Suppressor macrophage (primary cell): ENCODE results near the gene CABP4.

Experiments used
- DNase-seq, 4 experiments: peaks; one replicate each; pipeline ENCODE4 v3.0.0-alpha.2; 2020 to 2022
- total RNA-seq, 17 experiments: gene quantifications; one replicate each; lab custom pipeline; 2026; ENCODE audit warnings: mixed read lengths in 6 of 17, inconsistent platforms in 3 of 17; lab: John Stamatoyannopoulos, UW

The CABP4 gene
- 0 to 2.3 (median 0.44) reads per million in 17 experiments for total RNA-seq

DNA sequence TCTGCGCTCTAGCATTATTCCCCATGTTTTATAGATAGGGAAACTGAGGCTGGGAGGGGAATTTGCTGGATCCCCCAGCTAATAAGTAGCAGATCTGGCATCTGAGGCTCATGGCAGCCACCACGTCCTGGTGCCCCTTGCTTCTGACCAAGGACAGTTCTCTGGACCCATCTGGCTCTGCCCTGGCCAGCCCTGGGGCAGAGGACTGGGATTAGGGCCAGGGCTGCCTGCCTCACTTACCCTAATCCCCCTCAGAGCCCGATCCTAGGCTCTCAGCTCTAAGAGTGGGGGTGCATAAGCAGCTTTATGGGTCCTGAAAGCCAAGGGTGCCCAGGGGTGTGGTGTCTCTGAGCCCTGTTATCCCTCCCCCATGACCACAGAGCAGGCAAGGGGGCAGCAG is at the start of gene CABP4:
TSS of gene CABP4 (plus strand) at position 301 of the 400 bp plus-strand sequence. CDS start at position 371, 70 bp downstream.
- no peak for DNase-seq

- DNase-seq, result no peak
Observed at GRCh38 chr11:67405688-67406339, 49.3 kb upstream of the CABP4 start.

GRCh38 chr11:67406420-67406968 is 48.7 kb upstream of the CABP4 start:
- no peak for DNase-seq

DNA sequence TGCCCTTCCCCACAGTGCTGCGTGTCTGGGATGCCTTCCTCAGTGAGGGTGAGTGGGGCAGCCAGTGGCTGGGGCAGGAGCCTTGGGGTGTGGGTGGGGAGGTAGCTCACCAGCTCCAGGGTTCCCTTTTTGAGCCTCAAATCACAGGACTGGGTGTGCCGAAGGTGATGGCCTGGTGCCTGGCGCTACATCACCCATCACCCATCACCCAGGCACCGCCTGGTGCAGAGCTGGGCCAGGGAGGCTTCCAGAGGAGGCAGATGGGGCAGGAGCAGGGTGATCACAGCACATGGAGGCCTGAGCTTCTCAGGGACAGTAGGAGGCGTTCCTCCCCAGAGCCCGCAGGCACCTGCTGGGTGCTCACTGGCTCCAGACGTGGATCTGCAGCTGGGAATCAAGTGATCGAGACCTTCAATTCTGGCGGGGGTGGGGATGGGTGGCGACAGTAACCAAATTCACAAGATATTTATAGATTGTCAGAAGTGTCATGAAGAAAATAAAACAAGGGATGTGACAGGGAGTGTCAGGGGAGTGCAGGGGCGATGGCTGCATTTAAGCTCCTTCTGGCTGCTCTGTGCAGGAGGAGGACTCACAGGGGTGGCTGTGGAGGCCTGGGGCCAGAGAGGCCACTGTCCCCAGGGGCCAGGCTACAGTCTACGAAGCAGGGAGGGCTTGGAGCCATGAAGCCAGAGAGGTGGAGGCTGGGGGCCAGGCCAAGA is 48.0 kb upstream of the CABP4 start:
- peak in 3 of 4 experiments; percentile 25 to 53 (median 38) for DNase-seq

DNA sequence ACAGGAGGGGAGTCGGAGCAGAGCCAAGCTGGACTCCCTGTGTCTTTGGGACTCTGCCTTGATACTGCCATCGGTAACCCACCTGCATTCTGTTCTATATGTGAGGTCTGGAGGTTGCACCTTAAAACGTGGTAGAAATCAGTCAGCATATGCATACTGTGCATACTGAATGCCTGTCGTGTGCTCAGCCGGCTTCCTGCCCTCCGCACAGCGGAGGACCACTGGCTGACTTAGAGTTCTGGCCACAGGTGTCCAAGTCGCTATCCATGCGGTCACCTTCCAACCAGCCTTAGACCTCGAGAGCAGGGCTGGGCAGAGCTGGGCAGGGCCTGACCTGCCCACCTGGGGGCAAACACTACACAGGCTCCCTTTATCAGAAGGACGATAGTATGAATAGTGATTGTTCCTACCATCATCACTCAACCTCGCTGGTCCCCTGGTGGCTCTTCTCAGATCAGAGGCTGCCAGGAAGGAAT is 47.4 kb upstream of the CABP4 start:
- DNase-seq, result no peak

GRCh38 chr11:67408437-67409200 is 46.5 kb upstream of the CABP4 start:
- no peak for DNase-seq

- no peak for DNase-seq
Observed at GRCh38 chr11:67409261-67409666, 45.9 kb upstream of the CABP4 start.

- no peak for DNase-seq
Observed at GRCh38 chr11:67409781-67410368, 45.3 kb upstream of the CABP4 start.

DNA sequence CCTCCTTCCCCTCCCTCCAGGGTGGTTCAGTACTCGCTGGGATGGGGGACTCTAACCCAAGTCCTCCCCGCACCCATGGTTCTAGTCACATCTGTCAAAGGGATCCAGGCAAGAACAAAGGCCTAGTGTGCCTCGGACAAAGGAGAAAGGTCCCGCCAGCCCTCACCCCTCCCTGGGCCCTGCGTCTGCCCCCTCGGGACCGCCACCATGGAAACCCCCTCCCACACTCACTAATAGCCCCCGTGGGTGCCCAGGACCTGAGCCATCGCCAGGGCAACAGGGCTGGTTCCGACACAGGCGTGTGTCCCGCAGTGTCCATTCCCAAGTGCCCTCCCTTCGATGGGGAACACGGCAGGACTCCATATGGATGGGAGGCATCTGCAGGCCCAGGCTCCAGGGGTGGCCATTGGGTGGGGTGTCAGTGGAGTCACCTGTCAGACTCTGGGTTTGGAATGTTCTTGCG is 44.8 kb upstream of the CABP4 start:
- no peak for DNase-seq

DNA sequence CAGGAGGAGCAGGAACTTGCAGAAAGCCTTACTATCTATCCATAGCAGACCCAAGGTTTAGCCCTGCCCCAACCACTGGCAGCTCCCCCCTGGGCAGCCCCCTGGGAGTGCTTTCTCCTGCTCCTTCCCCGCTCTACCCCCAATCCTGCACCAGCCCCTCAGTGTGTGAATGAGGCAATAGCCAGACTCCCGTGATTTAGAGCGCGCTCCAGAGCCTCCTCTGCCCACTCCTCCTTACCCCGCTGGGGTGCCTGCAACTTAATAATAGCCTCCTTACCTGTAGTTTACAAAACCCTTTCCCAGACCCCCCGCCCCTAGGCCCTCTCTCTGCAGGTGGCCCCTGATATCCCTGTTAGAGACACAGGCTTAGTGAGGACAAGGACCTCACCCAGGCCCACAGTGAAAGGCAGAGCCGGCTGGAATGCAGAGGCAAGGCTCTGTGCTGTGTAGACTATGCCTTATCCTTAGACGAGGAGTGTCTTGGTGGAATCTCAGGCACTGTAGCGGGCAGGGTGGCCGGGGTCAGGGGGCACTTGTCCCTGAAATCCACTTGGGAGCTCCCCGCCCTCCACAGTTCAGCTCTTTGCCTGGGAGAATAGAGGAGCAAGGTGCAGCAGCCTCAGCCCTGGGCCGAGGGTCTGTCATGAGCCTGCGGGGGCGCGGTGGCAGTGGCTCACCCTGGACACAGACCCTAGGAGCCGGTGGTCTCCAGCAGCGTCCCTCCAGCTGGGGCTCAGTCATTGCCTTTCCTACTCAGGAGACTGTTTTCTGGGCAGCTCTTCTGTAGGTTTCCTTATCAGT is 44.0 kb upstream of the CABP4 start:
- no peak for DNase-seq

DNA sequence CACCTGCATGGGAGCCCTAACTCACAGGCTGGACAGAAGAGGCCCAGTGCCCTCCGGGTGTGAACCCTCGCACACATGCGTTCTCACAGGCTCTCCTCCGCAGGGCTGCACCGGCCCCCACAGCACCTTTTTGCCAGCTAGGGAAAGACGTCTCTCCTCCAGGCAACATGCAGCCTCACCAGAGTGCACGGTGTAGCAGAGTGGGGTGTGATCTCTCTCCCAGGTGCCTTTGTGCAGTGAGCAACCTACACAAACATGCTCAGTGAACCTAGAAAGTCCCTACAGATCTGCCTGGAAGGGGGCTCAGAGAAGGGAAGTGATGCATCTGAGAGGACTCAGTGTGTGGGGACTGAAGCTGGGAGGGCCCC is 43.4 kb upstream of the CABP4 start:
- no peak for DNase-seq

DNA sequence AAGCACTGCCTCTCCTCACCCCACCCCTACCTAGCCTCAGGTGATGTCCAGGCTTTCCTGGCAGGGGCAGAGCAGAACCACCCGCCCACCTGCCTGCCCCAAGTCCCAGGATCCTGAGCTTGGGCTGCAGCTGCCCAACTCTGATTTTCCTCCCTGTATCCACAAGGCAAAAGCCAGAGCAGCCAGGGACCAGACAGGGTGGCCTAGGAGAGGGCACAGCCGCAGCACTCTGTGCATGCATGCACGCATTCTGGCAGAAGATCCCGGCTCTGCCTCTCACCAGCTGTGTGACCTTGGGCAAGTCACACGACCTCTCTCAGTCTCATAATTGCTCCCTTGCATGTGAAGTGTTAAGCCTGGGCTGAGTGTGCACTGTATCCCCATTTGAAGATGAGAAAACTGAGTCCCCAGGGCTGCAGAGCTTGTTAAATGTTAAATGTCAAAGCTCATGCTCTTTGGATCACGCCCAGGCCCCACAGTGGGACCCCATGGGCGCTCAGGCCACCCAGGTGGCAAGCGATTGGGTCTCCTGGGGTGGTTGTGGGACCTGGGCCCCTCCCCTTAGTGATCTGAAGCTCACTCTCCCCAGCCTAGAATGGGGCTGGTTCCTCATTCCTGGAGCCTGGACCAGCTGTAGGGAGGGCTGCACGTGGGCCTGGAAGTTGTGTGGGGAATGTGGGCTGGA is 42.5 kb upstream of the CABP4 start:
- DNase-seq, result peak in 1 of 4 experiments; percentile 31

DNA sequence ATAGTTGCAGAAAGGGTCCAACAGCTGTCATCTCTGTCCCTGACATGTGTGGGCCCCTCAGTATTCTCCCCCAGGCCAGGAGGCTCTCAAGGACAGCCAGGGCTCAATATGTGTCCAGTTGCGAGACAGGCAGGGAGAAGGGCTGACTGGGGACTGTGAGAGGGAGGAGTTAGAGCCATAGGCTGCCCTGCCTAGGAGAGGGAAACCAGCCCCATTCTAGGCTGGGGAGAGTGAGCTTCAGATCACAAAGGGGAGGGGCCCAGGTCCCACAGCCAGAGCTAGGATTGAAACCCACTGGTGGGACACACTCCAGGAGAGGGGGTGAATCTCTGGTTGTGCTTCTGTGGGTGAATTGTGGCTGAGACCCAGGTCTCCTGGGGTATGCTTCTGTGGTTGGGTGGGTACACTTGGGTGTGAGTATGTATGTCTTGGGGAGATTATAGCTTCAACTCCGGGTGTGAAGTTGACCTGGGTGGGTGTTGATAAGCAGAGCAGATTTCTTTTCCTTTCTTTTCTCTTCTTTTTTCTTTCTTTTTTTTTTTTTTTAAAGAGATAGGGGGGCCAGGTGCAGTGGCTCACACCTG is 41.8 kb upstream of the CABP4 start:
- DNase-seq, result no peak

GRCh38 chr11:67415501-67416304 is 39.5 kb upstream of the CABP4 start, which contains the start of gene CARNS1:
CARNS1 (plus strand) TSS chr11:67415678; CDS start chr11:67416200, 522 bp downstream.
- DNase-seq, result peak in 1 of 4 experiments; percentile 51

- peak in 2 of 4 experiments; percentile 27 to 40 for DNase-seq
Observed at GRCh38 chr11:67416416-67417335, 38.5 kb upstream of the CABP4 start.

DNA sequence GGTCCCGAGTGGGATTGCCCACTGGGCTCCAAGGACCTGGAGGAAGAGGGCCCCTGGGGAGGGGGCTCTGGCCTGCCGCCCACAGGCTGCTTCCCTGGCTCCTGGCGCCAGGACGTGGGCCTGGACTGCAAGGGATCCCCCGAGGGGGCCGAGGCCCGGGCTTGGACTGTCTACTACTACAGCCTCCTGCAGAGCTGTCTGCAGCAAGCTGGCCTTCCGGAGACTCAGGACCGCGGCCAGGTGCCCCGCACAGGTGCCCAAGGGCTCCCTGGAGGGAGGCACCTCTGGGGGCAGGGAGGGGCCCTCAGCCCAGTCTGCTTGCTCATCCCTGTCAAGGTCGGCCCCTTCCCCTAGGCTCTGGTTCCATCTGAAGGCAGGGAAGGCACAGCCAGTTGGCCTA is 37.7 kb upstream of the CABP4 start:
- DNase-seq, result no peak

GRCh38 chr11:67418476-67419281 is 36.5 kb upstream of the CABP4 start:
- peak in 3 of 4 experiments; percentile 27 to 43 (median 38) for DNase-seq
